H9 (cell line): ENCODE data around the gene NADSYN1. TPM values are rescaled to one million over a fixed set of nuclear protein-coding genes. Genes with fewer than 3 reads are reported as not detected.
A peak's percentile ranks its signal among the peaks of the same experiment; 100 is the strongest.

Experiments used
- DNase-seq: peaks from one replicate; pipeline ENCODE4 v3.0.0-alpha.2; 2017
- H2AFZ ChIP-seq: one replicate; pipeline ENCODE4 v1.6.1; 2013; ENCODE audit warnings: mild to moderate bottlenecking, low read length, control low read depth, moderate library complexity
- H2AK5ac ChIP-seq: 2 replicates; pipeline ENCODE4 v1.6.1; 2013; ENCODE audit warnings: low read length, control low read depth, mixed read lengths; ENCODE audit not compliant: insufficient read length
- H2BK120ac ChIP-seq: one replicate; pipeline ENCODE4 v1.6.1; 2013; ENCODE audit warnings: low read depth, mild to moderate bottlenecking, low read length, control low read depth, inconsistent platforms; ENCODE audit not compliant: poor library complexity, severe bottlenecking
- H2BK12ac ChIP-seq: 2 replicates; pipeline ENCODE4 v1.6.1; 2013; ENCODE audit warnings: low read length, control low read depth, mixed read lengths, low read depth; ENCODE audit not compliant: insufficient read length
- H2BK15ac ChIP-seq: 2 replicates; pipeline ENCODE4 v1.6.1; 2013; ENCODE audit warnings: low read depth, low read length, control low read depth
- H2BK20ac ChIP-seq: one replicate; pipeline ENCODE4 v1.6.1; 2013; ENCODE audit warnings: low read depth, mild to moderate bottlenecking, low read length, control low read depth, inconsistent platforms; ENCODE audit not compliant: poor library complexity, severe bottlenecking
- H2BK5ac ChIP-seq: 2 replicates; pipeline ENCODE4 v1.6.1; 2013; ENCODE audit warnings: low read length, control low read depth, mixed read lengths; ENCODE audit not compliant: insufficient read length
- H3K14ac ChIP-seq: 2 replicates; pipeline ENCODE4 v1.6.1; 2013; ENCODE audit warnings: low read length, control low read depth; ENCODE audit not compliant: insufficient read depth
- H3K18ac ChIP-seq: 2 replicates; pipeline ENCODE4 v1.6.1; 2013; ENCODE audit warnings: low read depth, mild to moderate bottlenecking, mixed read lengths, low read length, control low read depth; ENCODE audit not compliant: insufficient read length
- H3K23ac ChIP-seq: 2 replicates; pipeline ENCODE4 v1.6.1; 2013; ENCODE audit warnings: low read length, control low read depth, mixed read lengths, low read depth; ENCODE audit not compliant: insufficient read length
- H3K23me2 ChIP-seq: 2 replicates; pipeline ENCODE4 v1.6.1; 2013; ENCODE audit warnings: low read depth, mild to moderate bottlenecking, mixed read lengths, low read length, control low read depth; ENCODE audit not compliant: insufficient read length, poor library complexity, severe bottlenecking
- H3K27ac ChIP-seq: 2 replicates; pipeline ENCODE4 v1.5.1; 2013; ENCODE audit warnings: low read length, control low read depth, mixed read lengths, low read depth; ENCODE audit not compliant: insufficient read length
- H3K27me3 ChIP-seq: 2 replicates; pipeline ENCODE4 v1.6.1; 2013; ENCODE audit warnings: low read length, control low read depth, inconsistent platforms; ENCODE audit not compliant: insufficient read depth
- H3K4ac ChIP-seq: 2 replicates; pipeline ENCODE4 v1.6.1; 2013; ENCODE audit warnings: low read depth, mild to moderate bottlenecking, control low read depth, inconsistent platforms, low read length, moderate library complexity
- H3K4me1 ChIP-seq: 2 replicates; pipeline ENCODE4 v1.6.1; 2013; ENCODE audit warnings: low read length, control low read depth, inconsistent platforms; ENCODE audit not compliant: insufficient read depth
- H3K4me2 ChIP-seq: 2 replicates; pipeline ENCODE4 v1.6.1; 2013; ENCODE audit warnings: low read length, control low read depth, mixed read lengths; ENCODE audit not compliant: insufficient read length, insufficient read depth
- H3K56ac ChIP-seq: 2 replicates; pipeline ENCODE4 v1.6.1; 2013; ENCODE audit warnings: low read depth, mild to moderate bottlenecking, mixed read lengths, low read length, control low read depth; ENCODE audit not compliant: insufficient read length
- H3K79me1 ChIP-seq: 2 replicates; pipeline ENCODE4 v1.6.1; 2013; ENCODE audit warnings: low read depth, mild to moderate bottlenecking, moderate library complexity, low read length, control low read depth, inconsistent platforms; ENCODE audit not compliant: insufficient read depth, poor library complexity, severe bottlenecking
- H3K79me2 ChIP-seq: 2 replicates; pipeline ENCODE4 v1.6.1; 2013; ENCODE audit warnings: low read length, control low read depth, inconsistent platforms; ENCODE audit not compliant: insufficient read depth
- H3K9ac ChIP-seq: 2 replicates; pipeline ENCODE4 v1.6.1; 2013; ENCODE audit warnings: low read length, control low read depth, mixed read lengths; ENCODE audit not compliant: insufficient read length; ENCODE audit errors: extremely low read depth
- H3K9me3 ChIP-seq: one replicate; pipeline ENCODE4 v1.6.1; 2013; ENCODE audit warnings: low read depth, low read length, inconsistent platforms; ENCODE audit not compliant: control insufficient read depth
- H3T11ph ChIP-seq: one replicate; pipeline ENCODE4 v1.6.1; 2013; ENCODE audit warnings: mild to moderate bottlenecking, low read length, control low read depth, inconsistent platforms
- H4K20me1 ChIP-seq: one replicate; pipeline ENCODE4 v1.6.1; 2013; ENCODE audit not compliant: control insufficient read depth, insufficient read length, insufficient read depth
- H4K5ac ChIP-seq: 2 replicates; pipeline ENCODE4 v1.6.1; 2013; ENCODE audit warnings: low read depth, mild to moderate bottlenecking, mixed read lengths, low read length, control low read depth; ENCODE audit not compliant: insufficient read length
- H4K8ac ChIP-seq: replicated peaks from 2 replicates; pipeline ENCODE4 v1.6.1; 2013; ENCODE audit warnings: low read length, control low read depth, mixed read lengths, low read depth; ENCODE audit not compliant: insufficient read length
- H4K91ac ChIP-seq: 2 replicates; pipeline ENCODE4 v1.6.1; 2013; ENCODE audit warnings: low read depth, mild to moderate bottlenecking, moderate library complexity, mixed read lengths, low read length, control low read depth; ENCODE audit not compliant: insufficient read length
- H3K27ac Mint-ChIP-seq, 3 experiments: 2 replicates in 2 of 3; 3 replicates in 1 of 3; pipeline ENCODE4 v1.8.0; 2020 to 2021; ENCODE audit warnings: mixed read lengths in 3 of 3, mild to moderate bottlenecking in 1 of 3, moderate library complexity in 1 of 3
- H3K27me3 Mint-ChIP-seq: 2 replicates; pipeline ENCODE4 v1.8.0; 2021; ENCODE audit warnings: low read depth, mild to moderate bottlenecking, moderate library complexity, mixed read lengths
- H3K36me3 Mint-ChIP-seq, 3 experiments: 2 replicates in 2 of 3; 3 replicates in 1 of 3; pipeline ENCODE4 v1.8.0; 2020 to 2021; ENCODE audit warnings: low read depth in 3 of 3, mixed read lengths in 3 of 3; ENCODE audit not compliant: insufficient read depth in 1 of 3
- H3K4me1 Mint-ChIP-seq, 2 experiments: 2 replicates each; pipeline ENCODE4 v1.8.0; 2020; ENCODE audit warnings: mixed read lengths in 2 of 2
- H3K4me3 Mint-ChIP-seq, 2 experiments: 2 replicates in 1 of 2; 3 replicates in 1 of 2; pipeline ENCODE4 v1.8.0; 2020 to 2021; ENCODE audit warnings: mild to moderate bottlenecking in 2 of 2, mixed read lengths in 2 of 2, moderate library complexity in 1 of 2
- H3K9me3 Mint-ChIP-seq, 2 experiments: 2 replicates in 1 of 2; 3 replicates in 1 of 2; pipeline ENCODE4 v1.8.0; 2020; ENCODE audit warnings: mild to moderate bottlenecking in 2 of 2, mixed read lengths in 2 of 2, moderate library complexity in 1 of 2
- CTCF ChIP-seq: fragments of 200-600 bp; sonication (generic); conservative IDR thresholded peaks from 3 replicates; pipeline ENCODE4 v1.8.0; 2021; ENCODE audit warnings: antibody characterized with exemption, mild to moderate bottlenecking
- WGBS: extraction: QIAGEN DNeasy Blood & Tissue Kit; methylation state at CpG from one replicate; pipeline ENCODE4 v1.1.7; 2013; ENCODE audit warnings: missing lambda C conversion rate, low lambda C conversion rate, mixed read lengths; ENCODE audit not compliant: insufficient read length; ENCODE audit errors: extremely low coverage; 5-methylcytosine and 5-hydroxymethylcytosine counted together
- total RNA-seq: library from RNA; stranded (reverse); gene quantifications from 2 replicates; pipeline ENCODE4 v1.2.1, GENCODE V29; 2021

The NADSYN1 gene
- total RNA-seq, 1 experiment from 2014 or later = 44.2 TPM

GRCh38 chr11:71449596-71449995 is 3.4 kb upstream of the NADSYN1 start:
- no peaks in the 10 kb centered on the region for H3K27me3 Mint-ChIP-seq
- Histone ChIP-seq H2BK120ac (no peak overlapping the region), H3K18ac (no peak overlapping the region), H2BK15ac (no peak overlapping the region), H2BK20ac (no peak overlapping the region), H2BK5ac (no peak overlapping the region), H3K27ac (no peak overlapping the region), H2AK5ac (no peak overlapping the region), H2AFZ (no peak overlapping the region), H3T11ph (no peak overlapping the region), H3K4me1 (peaks cover 4% of the 10 kb centered on the region; the same call in 1 of the 2 replicates), H3K9ac (peak overlapping the region; percentile 5), H3K27me3 (no peaks in the 10 kb centered on the region), H3K79me2 (peaks cover 10% of the 10 kb centered on the region; the same call in 1 of the 2 replicates), H3K4ac (no peak overlapping the region), H3K56ac (no peak overlapping the region), H3K9me3 (no peaks in the 10 kb centered on the region), H3K4me2 (peak overlapping the region; percentile 87), H3K23me2 (peaks cover 27% of the 10 kb centered on the region), H4K5ac (no peak overlapping the region), H3K23ac (no peak overlapping the region), H2BK12ac (no peak overlapping the region), H3K14ac (no peak overlapping the region), H4K8ac (no peak overlapping the region), H4K20me1 (no peaks in the 10 kb centered on the region), H4K91ac (no peak overlapping the region), H3K79me1 (peaks cover 13% of the 10 kb centered on the region)
- no peak for DNase-seq
- H3K4me1 Mint-ChIP-seq = peaks cover 48 to 55% of the 10 kb centered on the region in 2 experiments
- peaks cover 25 to 32% (median 25%) of the 10 kb centered on the region in 3 experiments for H3K36me3 Mint-ChIP-seq
- peak overlapping the region; percentile 95 for H3K4me3 Mint-ChIP-seq
- peaks cover 3 to 4% of the 10 kb centered on the region in 2 experiments; a peak in 2 of 5 replicates for H3K9me3 Mint-ChIP-seq
- peak overlapping the region in 1 of 3 experiments; percentile 89; a peak in 3 of 7 replicates for H3K27ac Mint-ChIP-seq
- no peak for TF ChIP-seq CTCF
- no CpG with 5 or more reads among the region's 6 CpGs for WGBS
